Astrocyte (in vitro differentiated cells and primary cell): ENCODE results near the gene AKR1A1. TPM values are rescaled to one million over a fixed set of nuclear protein-coding genes. Genes with fewer than 3 reads are reported as not detected.

Source experiments
- DNase-seq: peaks from one replicate; pipeline ENCODE4 v3.0.0-alpha.2; 2010; ENCODE audit warnings: low read depth
- FAIRE-seq: peaks from 2 replicates; lab custom pipeline; 2011; peaks lifted over from hg19 to GRCh38; lab: Jason Lieb, UNC
- H2AFZ ChIP-seq: 2 replicates; pipeline ENCODE4 v1.6.0; 2012; ENCODE audit warnings: low read depth, low read length, inconsistent platforms
- H3K27ac ChIP-seq: 2 replicates; pipeline ENCODE4 v1.5.1; 2011; ENCODE audit warnings: low read depth, low read length, inconsistent platforms
- H3K27me3 ChIP-seq: 2 replicates; pipeline ENCODE4 v1.6.0; 2011; ENCODE audit warnings: low read length, inconsistent platforms; ENCODE audit not compliant: insufficient read depth
- H3K36me3 ChIP-seq: 2 replicates; pipeline ENCODE4 v1.5.1; 2011; ENCODE audit warnings: low read length, inconsistent platforms; ENCODE audit not compliant: insufficient read depth
- H3K4me1 ChIP-seq: 2 replicates; pipeline ENCODE4 v1.5.1; 2011; ENCODE audit warnings: low read length, inconsistent platforms; ENCODE audit not compliant: insufficient read depth
- H3K4me2 ChIP-seq: 2 replicates; pipeline ENCODE4 v1.6.0; 2012; ENCODE audit warnings: low read length, inconsistent platforms
- H3K4me3 ChIP-seq: 2 replicates; pipeline ENCODE4 v1.5.1; 2011; ENCODE audit warnings: low read depth, mild to moderate bottlenecking, low read length, inconsistent platforms; ENCODE audit not compliant: insufficient read depth
- H3K79me2 ChIP-seq: 2 replicates; pipeline ENCODE4 v1.6.0; 2012; ENCODE audit warnings: mild to moderate bottlenecking, low read length, inconsistent platforms; ENCODE audit not compliant: insufficient read depth
- H3K9ac ChIP-seq: 2 replicates; pipeline ENCODE4 v1.6.0; 2012; ENCODE audit warnings: mild to moderate bottlenecking, low read length, inconsistent platforms
- H3K9me3 ChIP-seq: 2 replicates; pipeline ENCODE4 v1.5.1; 2012; ENCODE audit warnings: low read depth, mild to moderate bottlenecking, low read length, inconsistent platforms; ENCODE audit not compliant: insufficient read depth
- H4K20me1 ChIP-seq: 2 replicates; pipeline ENCODE4 v1.6.0; 2012; ENCODE audit warnings: low read length, inconsistent platforms; ENCODE audit not compliant: insufficient read depth
- H3K27ac Mint-ChIP-seq: one replicate; pipeline ENCODE4 v1.8.0; 2021; ENCODE audit warnings: mild to moderate bottlenecking, mixed read lengths; ENCODE audit not compliant: unreplicated experiment
- H3K27me3 Mint-ChIP-seq: one replicate; pipeline ENCODE4 v1.8.0; 2021; ENCODE audit warnings: low read depth, mixed read lengths; ENCODE audit not compliant: unreplicated experiment
- H3K36me3 Mint-ChIP-seq: one replicate; pipeline ENCODE4 v1.8.0; 2021; ENCODE audit warnings: low read depth, mixed read lengths; ENCODE audit not compliant: unreplicated experiment
- H3K4me1 Mint-ChIP-seq: one replicate; pipeline ENCODE4 v1.8.0; 2021; ENCODE audit warnings: low read depth, mixed read lengths; ENCODE audit not compliant: unreplicated experiment
- H3K4me3 Mint-ChIP-seq: one replicate; pipeline ENCODE4 v1.8.0; 2021; ENCODE audit warnings: mild to moderate bottlenecking, moderate library complexity, mixed read lengths; ENCODE audit not compliant: unreplicated experiment
- H3K9me3 Mint-ChIP-seq: one replicate; pipeline ENCODE4 v1.8.0; 2021; ENCODE audit warnings: mild to moderate bottlenecking, mixed read lengths; ENCODE audit not compliant: unreplicated experiment
- CTCF ChIP-seq: IDR thresholded peaks from 2 replicates; pipeline ENCODE4 v1.5.1; 2011; ENCODE audit warnings: low read depth, mild to moderate bottlenecking, inconsistent platforms, low read length, moderate library complexity; ENCODE audit not compliant: insufficient read depth
- EZH2 ChIP-seq: IDR thresholded peaks from 2 replicates; pipeline ENCODE4 v1.6.1; 2012; ENCODE audit warnings: mild to moderate bottlenecking, low read length, inconsistent platforms; ENCODE audit not compliant: insufficient read depth
- total RNA-seq: library from RNA; stranded (reverse); gene quantifications from 2 replicates; pipeline ENCODE4 v1.2.1, GENCODE V29; 2021

Gene AKR1A1
- total RNA-seq, 1 donor from 2014 or later, result 118 TPM

DNA sequence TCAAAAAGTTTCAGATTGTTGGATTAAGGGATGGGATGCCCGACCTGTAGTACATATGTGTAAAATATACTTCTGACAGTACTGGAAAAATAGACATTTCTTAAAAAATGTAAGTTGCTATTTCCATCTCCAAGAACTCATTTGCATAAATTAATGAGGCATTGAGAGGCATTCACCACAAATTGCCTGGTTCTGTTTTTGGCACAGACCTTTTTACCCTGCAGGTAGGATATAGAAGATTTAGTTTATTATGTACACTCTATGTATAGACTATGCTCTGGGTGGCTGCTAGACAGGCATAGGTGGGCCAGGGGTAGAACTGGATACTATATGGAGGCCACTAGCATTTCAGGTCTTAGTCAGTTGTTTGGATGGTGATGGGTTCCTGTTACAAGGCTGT is 65.3 kb downstream of the AKR1A1 start:
- Mint-ChIP-seq H3K36me3 (peaks cover 27% of the 10 kb centered on the region), H3K4me3 (no peak overlapping the region)
- FAIRE-seq, result no peak

DNA sequence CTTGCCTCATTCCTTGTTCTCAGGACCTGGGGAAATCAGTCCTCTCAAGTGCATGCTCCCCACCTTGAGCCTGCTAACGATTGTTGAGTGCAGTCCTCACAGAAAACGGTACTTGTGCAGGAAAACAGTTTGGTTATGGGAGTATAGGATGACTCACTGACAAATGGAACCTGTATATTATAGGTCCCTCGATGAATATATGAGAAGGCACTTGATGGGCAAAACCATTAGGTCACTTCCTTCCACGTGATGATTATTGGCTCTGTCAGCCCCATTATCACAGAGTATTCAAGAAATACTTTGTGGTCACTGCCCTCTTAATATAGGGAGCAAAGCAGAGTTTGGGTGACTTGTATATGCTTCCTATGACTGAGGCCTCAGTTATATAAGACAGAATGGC is 67.0 kb downstream of the AKR1A1 start:
- Histone ChIP-seq H3K27me3 (no peaks in the 10 kb centered on the region), H3K4me2 (no peak overlapping the region), H3K4me1 (no peaks in the 10 kb centered on the region), H3K79me2 (no peaks in the 10 kb centered on the region), H3K36me3 (peaks cover 33% of the 10 kb centered on the region), H2AFZ (no peak overlapping the region), H4K20me1 (peaks cover 4% of the 10 kb centered on the region), H3K9me3 (no peaks in the 10 kb centered on the region), H3K4me3 (no peak overlapping the region), H3K9ac (no peak overlapping the region), H3K27ac (peak overlapping the region; percentile 28)
- no peaks in the 10 kb centered on the region for H3K4me1 Mint-ChIP-seq
- no peak overlapping the region for H3K27ac Mint-ChIP-seq
- no peak for TF ChIP-seq EZH2
- TF ChIP-seq CTCF, result no peak
- peak; percentile 36 for DNase-seq
- H3K4me3 Mint-ChIP-seq, result no peak overlapping the region
- H3K36me3 Mint-ChIP-seq, result peaks cover 23% of the 10 kb centered on the region
- no peak for FAIRE-seq
- no peaks in the 10 kb centered on the region for H3K9me3 Mint-ChIP-seq
- H3K27me3 Mint-ChIP-seq, result no peaks in the 10 kb centered on the region

More for the DNA sequence above, 65.3 kb downstream of the AKR1A1 start:
- H3K9me3 Mint-ChIP-seq, result no peaks in the 10 kb centered on the region
- H3K4me1 ChIP-seq, result no peaks in the 10 kb centered on the region
- H3K4me3 ChIP-seq, result no peak overlapping the region
- H3K79me2 ChIP-seq, result peaks cover 3% of the 10 kb centered on the region
- no peaks in the 10 kb centered on the region for H3K27me3 ChIP-seq
- H3K4me1 Mint-ChIP-seq, result no peaks in the 10 kb centered on the region
- H3K4me2 ChIP-seq, result no peak overlapping the region
- no peaks in the 10 kb centered on the region for H3K27me3 Mint-ChIP-seq
- H3K36me3 ChIP-seq, result peaks cover 33% of the 10 kb centered on the region
- peaks cover 4% of the 10 kb centered on the region for H4K20me1 ChIP-seq
- DNase-seq, result no peak
- H2AFZ ChIP-seq, result no peak overlapping the region
- no peaks in the 10 kb centered on the region for H3K9me3 ChIP-seq
- no peak overlapping the region for H3K27ac Mint-ChIP-seq
- no peak for TF ChIP-seq CTCF
- no peak for TF ChIP-seq EZH2
- no peak overlapping the region for H3K27ac ChIP-seq
- H3K9ac ChIP-seq, result no peak overlapping the region

- Mint-ChIP-seq H3K4me1 (peaks cover 5% of the 10 kb centered on the region), H3K4me3 (no peak overlapping the region), H3K27me3 (no peaks in the 10 kb centered on the region), H3K36me3 (peaks cover 27% of the 10 kb centered on the region), H3K9me3 (no peaks in the 10 kb centered on the region), H3K27ac (no peak overlapping the region)
- TF ChIP-seq CTCF (no peak), EZH2 (no peak)
- Histone ChIP-seq H4K20me1 (peaks cover 4% of the 10 kb centered on the region), H3K4me2 (no peak overlapping the region), H3K9ac (no peak overlapping the region), H3K36me3 (peaks cover 28% of the 10 kb centered on the region), H3K4me3 (no peak overlapping the region), H3K79me2 (no peaks in the 10 kb centered on the region), H3K9me3 (no peaks in the 10 kb centered on the region), H2AFZ (no peak overlapping the region), H3K27me3 (no peaks in the 10 kb centered on the region), H3K4me1 (no peaks in the 10 kb centered on the region), H3K27ac (no peak overlapping the region)
- DNase-seq, result no peak
- FAIRE-seq, result no peak
Measured at GRCh38 chr1:45619149-45619921, 68.7 kb downstream of the AKR1A1 start.
